Hepatocyte (in vitro differentiated cells): Measurements from ENCODE around the gene INSR.

ENCODE experiments used
- CTCF ChIP-seq: fragments of 200-600 bp; sonication (generic); IDR thresholded peaks from 2 replicates; pipeline ENCODE4 v1.5.1; 2016; ENCODE audit warnings: antibody characterized with exemption, mild to moderate bottlenecking; ENCODE audit not compliant: poor library complexity
- EZH2 ChIP-seq: fragments of 200-600 bp; sonication (generic); IDR thresholded peaks from 2 replicates; pipeline ENCODE4 v1.6.1; 2016; ENCODE audit warnings: antibody characterized with exemption, mild to moderate bottlenecking, borderline replicate concordance
- EZH2phosphoT487 ChIP-seq: fragments of 200-600 bp; sonication (generic); IDR thresholded peaks from one replicate; pipeline ENCODE4 v1.6.1; 2018; ENCODE audit warnings: antibody characterized with exemption, mild to moderate bottlenecking, low read depth, moderate library complexity; ENCODE audit not compliant: unreplicated experiment, severe bottlenecking

- TF ChIP-seq CTCF (no peak), EZH2 (no peak), EZH2phosphoT487 (no peak)
These were observed 230.3 kb downstream of the INSR start for GRCh38 chr19:7063764-7064418.
